NCI-H2029 treated with DMSO at 0.1 percent for 48 hours (cell line): Measurements from ENCODE around the gene ACADM.
"Not testable (repeated sequence)": the region's sequence is repeated elsewhere in the genome, so short reads cannot be mapped to it uniquely, and the experiment has no call there.

Experiments used
- DNase-seq: peaks from one replicate; lab custom pipeline; 2025; lab: John Stamatoyannopoulos, UW

Gene ACADM

DNA sequence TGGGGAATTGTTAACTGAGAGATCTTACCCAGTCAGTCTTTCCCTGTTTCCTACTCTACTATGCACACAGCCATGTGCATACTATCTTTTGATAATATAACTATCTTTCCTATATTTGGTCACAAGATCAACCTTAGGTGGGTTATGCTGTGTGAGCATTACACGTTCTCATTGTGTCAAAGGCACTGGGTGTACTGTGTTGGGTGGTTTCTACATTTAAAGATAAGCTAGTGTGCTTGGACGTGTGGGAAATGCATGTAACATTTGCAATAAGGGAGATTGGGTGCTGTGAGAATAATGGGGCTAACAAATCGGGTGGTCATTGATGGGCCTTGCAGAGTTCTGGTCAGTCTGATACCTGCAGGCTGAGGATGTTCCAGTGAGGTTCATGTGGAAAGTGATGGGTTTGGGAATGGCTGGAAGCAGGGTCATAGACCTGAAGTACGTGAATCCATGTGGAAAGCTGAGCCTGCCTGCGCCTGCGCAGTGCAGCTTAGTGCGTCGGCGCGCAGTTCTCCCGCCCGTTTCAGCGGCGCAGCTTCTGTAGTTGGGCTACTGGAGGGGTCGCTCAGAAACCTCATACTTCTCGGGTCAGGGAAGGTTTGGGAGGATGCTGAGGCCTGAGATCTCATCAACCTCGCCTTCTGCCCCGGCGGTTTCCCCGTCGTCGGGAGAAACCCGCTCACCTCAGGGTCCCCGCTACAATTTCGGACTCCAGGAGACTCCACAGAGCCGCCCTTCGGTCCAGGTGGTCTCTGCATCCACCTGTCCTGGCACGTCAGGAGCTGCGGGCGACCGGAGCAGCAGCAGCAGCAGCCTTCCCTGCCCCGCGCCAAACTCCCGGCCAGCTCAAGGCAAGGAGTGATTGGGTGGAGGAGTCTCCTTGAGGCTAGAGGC is 72.1 kb downstream of the ACADM start, which contains the start of gene MSH4:
MSH4 (plus strand) TSS at position 507 of the 897 bp plus-strand sequence; CDS start at position 611, 104 bp downstream.
- DNase-seq: no peak

GRCh38 chr1:75797273-75797588 is 72.7 kb downstream of the ACADM start:
- DNase-seq: no peak

DNA sequence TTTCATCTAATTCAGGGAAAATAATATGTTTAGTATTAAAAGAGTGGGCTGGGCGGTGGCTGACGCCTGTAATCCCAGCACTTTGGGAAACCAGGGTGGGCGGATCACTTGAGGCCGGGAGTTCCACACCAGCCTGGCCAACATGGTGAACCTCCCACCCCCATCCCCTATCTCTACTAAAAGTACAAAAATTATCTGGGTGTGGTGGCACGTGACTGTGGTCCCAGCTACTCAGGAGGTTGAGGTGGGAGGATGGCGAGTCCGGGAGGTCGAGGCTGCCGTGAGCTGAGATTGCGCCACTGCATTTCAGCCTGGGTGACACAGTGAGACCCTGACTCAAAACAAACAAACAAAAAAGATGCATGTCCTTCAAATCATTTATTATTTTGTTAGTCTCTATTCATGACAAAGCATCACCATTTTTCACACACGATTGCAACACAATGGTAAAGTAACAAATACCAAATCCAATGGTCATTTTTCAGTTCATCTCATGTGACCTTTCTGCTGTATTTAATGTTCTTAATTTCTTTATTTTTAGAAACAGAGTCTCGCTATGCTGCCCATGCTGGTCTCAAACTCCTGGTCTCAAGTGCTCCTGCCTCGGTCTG is 73.2 kb downstream of the ACADM start:
- DNase-seq: no peak

- DNase-seq: not testable (repeated sequence)
Measured at GRCh38 chr1:75801480-75801879, 77.0 kb downstream of the ACADM start.

GRCh38 chr1:75808921-75809320 is 84.4 kb downstream of the ACADM start:
- no peak for DNase-seq

GRCh38 chr1:75810113-75810512 is 85.6 kb downstream of the ACADM start:
- DNase-seq: not testable (repeated sequence)

- DNase-seq: no peak
Measured at GRCh38 chr1:75811211-75811981, 86.9 kb downstream of the ACADM start.

GRCh38 chr1:75812065-75812464 is 87.6 kb downstream of the ACADM start:
- no peak for DNase-seq
